LHCN-M2 (cell line): ENCODE data around the gene RAB11FIP3. TPM values are rescaled to one million over a fixed set of nuclear protein-coding genes. Genes with fewer than 3 reads are reported as not detected.
A peak's percentile ranks its signal among the peaks of the same experiment; 100 is the strongest.

Source experiments
- DNase-seq: peaks from one replicate; pipeline ENCODE4 v3.0.0-alpha.2; 2012; ENCODE audit warnings: low read depth
- total RNA-seq: library from RNA; depleted of rRNA; stranded (reverse); fragments of >200 nt; gene quantifications from 2 replicates; pipeline ENCODE4 v1.2.3, GENCODE V29; 2014

Gene RAB11FIP3
- total RNA-seq, 1 experiment from 2014 or later: 61.6 TPM

- peak; percentile 98 for DNase-seq
Measured at GRCh38 chr16:424033-424622, 1.3 kb upstream of the RAB11FIP3 start.

- no peak for DNase-seq
Measured at GRCh38 chr16:424623-425081, 797 bp upstream of the RAB11FIP3 start.

GRCh38 chr16:425740-426114, 278 bp downstream of the RAB11FIP3 start:
- no peak for DNase-seq

GRCh38 chr16:426115-426905, 861 bp downstream of the RAB11FIP3 start:
- DNase-seq: no peak

- DNase-seq: no peak
Measured at GRCh38 chr16:426906-427249, 1.4 kb downstream of the RAB11FIP3 start.

- DNase-seq: no peak
Measured at GRCh38 chr16:427250-427649, 1.8 kb downstream of the RAB11FIP3 start.

- DNase-seq: no peak
Measured at GRCh38 chr16:430904-431303, 5.5 kb downstream of the RAB11FIP3 start.

GRCh38 chr16:440627-441026, 15.2 kb downstream of the RAB11FIP3 start:
- DNase-seq: peak; percentile 98

- no peak for DNase-seq
Measured at GRCh38 chr16:441447-441846, 16.0 kb downstream of the RAB11FIP3 start.

- no peak for DNase-seq
Measured at GRCh38 chr16:442976-443375, 17.5 kb downstream of the RAB11FIP3 start.

- DNase-seq: no peak
Measured at GRCh38 chr16:444027-444426, 18.6 kb downstream of the RAB11FIP3 start.

- DNase-seq: no peak
Measured at GRCh38 chr16:445566-445965, 20.1 kb downstream of the RAB11FIP3 start.

- DNase-seq: no peak
Measured at GRCh38 chr16:450385-450784, 24.9 kb downstream of the RAB11FIP3 start.

GRCh38 chr16:450785-451512, 25.5 kb downstream of the RAB11FIP3 start:
- no peak for DNase-seq

GRCh38 chr16:454397-454940, 29.0 kb downstream of the RAB11FIP3 start:
- DNase-seq: no peak

GRCh38 chr16:455453-455852, 30.0 kb downstream of the RAB11FIP3 start:
- DNase-seq: no peak

- peak; percentile 46 for DNase-seq
Measured at GRCh38 chr16:456891-457483, 31.5 kb downstream of the RAB11FIP3 start.

- peak; percentile 69 for DNase-seq
Measured at GRCh38 chr16:457732-458400, 32.4 kb downstream of the RAB11FIP3 start.

GRCh38 chr16:459761-460160, 34.3 kb downstream of the RAB11FIP3 start:
- no peak for DNase-seq

GRCh38 chr16:460787-461186, 35.3 kb downstream of the RAB11FIP3 start:
- DNase-seq: no peak

GRCh38 chr16:463071-463470, 37.6 kb downstream of the RAB11FIP3 start:
- DNase-seq: no peak
